GM12801 (cell line): ENCODE measurements around the gene EFCC1.

Source experiments
- CTCF ChIP-seq: IDR thresholded peaks from one replicate; pipeline ENCODE4 v1.5.1; 2011; ENCODE audit warnings: control low read depth; ENCODE audit not compliant: insufficient read length; ENCODE audit errors: extremely low read depth

The EFCC1 gene

GRCh38 chr3:129056451-129057173, 55.5 kb downstream of the EFCC1 start:
- no peak for TF ChIP-seq CTCF

GRCh38 chr3:129057249-129057648, 56.1 kb downstream of the EFCC1 start:
- TF ChIP-seq CTCF: no peak

- no peak for TF ChIP-seq CTCF
Observed at GRCh38 chr3:129058441-129059200, 57.5 kb downstream of the EFCC1 start.

- no peak for TF ChIP-seq CTCF
Observed at GRCh38 chr3:129059311-129059958, 58.3 kb downstream of the EFCC1 start.

- no peak for TF ChIP-seq CTCF
Observed at GRCh38 chr3:129060276-129061022, 59.3 kb downstream of the EFCC1 start, which contains the start of gene GP9. GP9 (plus strand) TSS chr3:129060779; CDS start chr3:129061740, 961 bp downstream.

- no peak for TF ChIP-seq CTCF
Observed at GRCh38 chr3:129061023-129061887, 60.2 kb downstream of the EFCC1 start.
